ENCODE measurements around the gene PLIN5.

DNA sequence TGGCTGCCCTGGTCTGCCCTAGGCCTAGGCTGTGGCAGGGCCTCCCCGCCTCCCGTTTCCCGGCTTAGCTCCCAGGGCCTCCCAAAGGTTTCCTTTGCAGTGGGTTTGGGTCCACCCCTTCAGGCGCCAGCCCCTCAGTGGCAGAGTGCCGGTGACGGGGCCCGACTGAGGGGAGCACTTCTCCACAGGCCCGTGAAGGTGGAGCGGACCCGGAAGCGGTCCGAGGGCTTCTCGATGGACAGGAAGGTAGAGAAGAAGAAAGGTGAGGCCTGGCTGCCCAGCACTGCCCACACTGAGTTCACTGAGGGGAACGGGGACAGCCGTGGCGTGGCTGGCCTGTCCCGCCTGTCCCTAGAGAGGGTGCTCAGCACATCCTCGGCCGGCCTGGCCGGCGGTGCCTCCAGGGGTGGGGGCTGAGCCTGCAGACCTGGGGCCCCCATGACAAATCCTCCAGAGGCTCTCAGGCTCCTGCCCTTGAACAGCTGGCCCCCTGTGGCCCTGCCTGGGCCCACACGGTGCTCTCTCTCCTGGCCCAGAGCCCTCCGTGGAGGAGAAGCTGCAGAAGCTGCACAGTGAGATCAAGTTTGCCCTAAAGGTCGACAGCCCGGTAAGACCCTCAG lies 37.1 kb downstream of the PLIN5 start:
- TF ChIP-seq, protein P1, sequence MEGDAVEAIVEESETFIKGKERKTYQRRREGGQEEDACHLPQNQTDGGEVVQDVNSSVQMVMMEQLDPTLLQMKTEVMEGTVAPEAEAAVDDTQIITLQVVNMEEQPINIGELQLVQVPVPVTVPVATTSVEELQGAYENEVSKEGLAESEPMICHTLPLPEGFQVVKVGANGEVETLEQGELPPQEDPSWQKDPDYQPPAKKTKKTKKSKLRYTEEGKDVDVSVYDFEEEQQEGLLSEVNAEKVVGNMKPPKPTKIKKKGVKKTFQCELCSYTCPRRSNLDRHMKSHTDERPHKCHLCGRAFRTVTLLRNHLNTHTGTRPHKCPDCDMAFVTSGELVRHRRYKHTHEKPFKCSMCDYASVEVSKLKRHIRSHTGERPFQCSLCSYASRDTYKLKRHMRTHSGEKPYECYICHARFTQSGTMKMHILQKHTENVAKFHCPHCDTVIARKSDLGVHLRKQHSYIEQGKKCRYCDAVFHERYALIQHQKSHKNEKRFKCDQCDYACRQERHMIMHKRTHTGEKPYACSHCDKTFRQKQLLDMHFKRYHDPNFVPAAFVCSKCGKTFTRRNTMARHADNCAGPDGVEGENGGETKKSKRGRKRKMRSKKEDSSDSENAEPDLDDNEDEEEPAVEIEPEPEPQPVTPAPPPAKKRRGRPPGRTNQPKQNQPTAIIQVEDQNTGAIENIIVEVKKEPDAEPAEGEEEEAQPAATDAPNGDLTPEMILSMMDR (IDR thresholded peaks at IDR 0.05), result no peak
- TF ChIP-seq POLR2A (IDR thresholded peaks at IDR 0.05) (no peak), EP300 (IDR thresholded peaks at IDR 0.05) (no peak)

All from tibial nerve (tissue), 4 donors.